CD4-positive, alpha-beta T cell treated with Interleukin-17A for 4 hours (primary cell): Measurements from ENCODE around the gene THADA.
"Not testable (repeated sequence)": the region's sequence is repeated elsewhere in the genome, so short reads cannot be mapped to it uniquely, and the experiment has no call there.

ENCODE experiments used
- DNase-seq: peaks from one replicate; pipeline ENCODE4 v3.0.0-alpha.2; 2020; ENCODE audit warnings: mixed read lengths

THADA gene

DNA sequence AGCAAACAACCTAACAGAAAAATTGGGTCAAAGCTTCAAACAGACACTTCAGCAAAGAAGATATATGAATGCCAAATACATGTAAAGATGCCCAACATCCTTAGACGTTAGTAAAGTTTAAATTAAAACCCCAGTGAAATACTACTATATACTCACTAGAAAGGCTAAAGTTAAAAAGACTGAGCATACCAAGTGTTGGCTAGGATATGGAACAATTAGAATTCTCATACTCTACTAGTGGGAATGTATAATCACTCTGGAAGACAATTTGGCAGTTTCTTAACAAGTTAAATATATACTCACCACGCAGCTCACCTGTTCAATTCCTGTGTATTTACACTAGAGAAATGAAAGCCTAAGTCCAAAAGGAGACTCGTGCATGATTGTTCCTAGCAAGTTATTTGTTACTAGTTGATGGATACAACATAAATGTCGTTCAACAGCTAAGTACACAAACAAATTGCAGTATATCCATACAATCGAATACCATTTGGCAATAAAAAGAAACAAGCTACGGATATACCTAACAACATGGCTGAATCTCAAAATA, 185.7 kb downstream of the THADA start:
- no peak for DNase-seq

DNA sequence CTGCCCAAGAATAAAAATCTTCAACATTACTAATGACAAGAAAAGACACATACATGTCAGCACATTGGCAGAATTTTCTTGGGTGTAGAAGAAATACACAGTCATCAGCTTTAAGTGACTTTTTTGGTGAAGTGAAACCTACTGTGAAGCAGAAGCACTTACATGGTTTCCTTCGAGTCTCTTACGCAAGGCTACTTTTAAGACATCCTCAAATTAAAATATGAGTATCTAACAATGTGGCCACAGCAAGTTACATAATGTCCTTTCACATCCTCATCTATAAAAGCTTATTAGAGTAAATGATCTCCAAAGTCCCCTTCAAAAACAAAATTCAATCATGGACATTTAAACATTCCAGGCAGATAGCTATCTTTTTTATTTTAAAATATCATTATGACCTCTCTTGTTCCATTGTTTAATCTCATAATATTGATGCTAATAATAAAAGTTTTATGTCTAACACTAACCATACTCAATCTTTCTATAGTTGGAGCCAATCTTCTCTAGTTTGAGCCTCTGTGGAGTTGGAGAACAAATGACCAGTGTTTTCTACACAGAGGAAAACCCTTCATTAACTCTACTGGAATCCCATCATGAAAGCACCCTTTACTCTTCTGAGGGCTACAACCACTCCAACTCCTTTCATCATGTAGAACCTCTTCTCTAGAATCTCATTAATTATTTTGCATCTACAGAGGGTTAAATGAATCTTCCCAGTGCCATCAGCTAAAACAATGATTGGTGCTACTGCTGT, 187.3 kb downstream of the THADA start:
- no peak for DNase-seq

DNA sequence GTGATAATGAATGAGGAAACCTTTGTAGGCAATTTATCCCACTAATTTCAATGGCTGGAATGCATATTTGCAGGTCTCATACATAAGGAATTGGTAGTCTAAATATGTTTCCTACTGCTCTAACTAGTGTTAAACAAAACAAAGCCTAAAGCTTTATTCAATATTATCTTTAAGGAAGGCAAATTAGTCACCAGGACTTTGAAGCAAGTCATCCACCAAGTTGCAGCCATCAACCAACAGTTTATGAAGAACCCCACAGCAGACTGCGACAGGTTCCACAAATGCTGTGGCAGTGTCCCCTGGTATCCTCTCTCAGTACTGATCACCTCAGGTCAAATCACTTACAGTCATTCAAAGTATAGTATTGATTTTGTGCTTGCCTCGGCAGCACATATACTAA, 187.9 kb downstream of the THADA start:
- DNase-seq = no peak

DNA sequence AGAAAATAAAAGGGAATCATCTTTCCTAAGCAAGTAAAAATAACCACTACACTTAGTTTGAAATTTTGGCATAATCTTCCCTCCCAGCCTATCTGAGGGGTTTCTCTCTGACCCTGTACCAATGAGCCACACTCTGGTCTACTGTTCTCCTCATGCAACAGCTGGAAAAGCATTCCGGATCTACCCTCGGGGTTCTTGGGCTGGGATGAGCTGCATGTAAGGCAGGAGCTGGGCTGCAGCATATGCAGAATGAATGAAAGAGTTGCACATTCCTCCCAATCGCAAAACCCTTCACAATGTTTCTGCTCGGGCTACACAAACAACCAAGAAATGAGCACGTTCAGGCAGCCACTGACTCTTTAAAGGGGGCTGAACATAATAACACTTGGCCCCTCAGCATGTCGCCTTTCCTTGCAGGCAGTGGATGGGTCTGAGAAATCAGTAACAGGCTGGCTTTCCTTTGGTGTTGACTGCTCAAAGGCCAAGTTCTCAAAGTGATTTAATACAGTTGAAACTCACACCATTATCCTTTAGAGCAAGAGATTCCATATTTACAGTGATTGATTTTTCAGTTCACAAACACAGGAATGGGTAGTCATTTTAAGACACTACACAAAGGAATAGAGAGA, 189.1 kb downstream of the THADA start:
- no peak for DNase-seq

DNA sequence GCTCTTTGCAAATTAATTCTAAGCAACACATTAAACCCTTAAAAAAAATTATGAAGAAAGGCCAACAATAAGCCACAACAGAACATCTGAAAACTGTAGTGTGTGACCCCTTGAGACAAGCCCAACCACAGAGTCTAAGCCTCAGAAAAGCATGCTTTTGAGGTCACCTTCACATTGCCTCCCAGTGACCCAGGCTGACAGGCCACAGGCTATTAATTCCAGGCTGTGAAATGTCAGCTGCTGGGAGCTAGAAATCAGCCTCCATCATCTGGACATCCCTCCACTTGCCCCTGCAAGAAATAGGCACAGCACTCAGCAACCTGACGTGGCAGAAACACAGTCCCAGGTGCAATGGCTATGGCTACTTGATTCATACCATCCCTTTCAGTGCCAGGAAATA, 190.0 kb downstream of the THADA start:
- no peak for DNase-seq

DNA sequence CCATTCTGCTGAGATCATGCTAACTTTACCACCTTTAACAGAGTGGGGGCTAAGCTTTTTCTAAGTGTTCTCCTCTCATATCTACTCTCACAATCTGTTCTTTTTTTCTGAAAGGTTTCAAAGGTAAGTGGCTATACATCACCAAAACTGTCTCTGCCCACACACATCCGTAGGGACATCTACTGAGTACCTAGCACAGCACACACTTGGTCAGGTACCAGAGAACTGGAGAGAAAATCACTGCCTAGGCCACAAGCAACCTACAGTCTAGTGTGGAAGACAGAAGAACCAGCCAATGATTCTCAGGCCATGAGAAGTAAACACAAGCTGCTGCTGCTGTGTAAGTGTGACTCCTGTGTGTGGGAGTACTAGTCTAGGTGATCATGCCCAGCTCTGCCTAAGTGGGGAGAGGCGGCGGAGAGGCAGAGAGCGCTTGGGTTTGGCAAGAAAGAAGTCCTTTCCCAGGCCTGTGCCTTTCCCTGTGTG, 193.3 kb downstream of the THADA start:
- DNase-seq = no peak

DNA sequence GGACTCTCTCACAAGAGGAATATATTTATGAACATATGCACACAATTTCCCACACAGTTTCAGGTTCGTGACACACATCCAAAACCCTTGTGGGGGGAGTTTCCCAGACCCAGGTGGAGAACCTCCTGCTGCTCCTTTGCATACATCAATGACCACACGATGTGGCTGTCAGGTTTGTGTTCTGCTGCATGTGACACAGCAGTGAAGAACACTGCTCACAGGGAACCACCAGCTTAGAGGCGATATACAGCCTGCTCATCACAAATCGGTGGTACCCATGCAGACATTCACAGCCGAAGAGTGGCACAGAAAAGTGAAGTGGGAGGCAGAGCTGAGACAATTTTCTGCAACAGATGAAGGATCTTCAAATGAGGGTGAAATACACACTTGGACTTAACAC, 193.8 kb downstream of the THADA start:
- DNase-seq = no peak

DNA sequence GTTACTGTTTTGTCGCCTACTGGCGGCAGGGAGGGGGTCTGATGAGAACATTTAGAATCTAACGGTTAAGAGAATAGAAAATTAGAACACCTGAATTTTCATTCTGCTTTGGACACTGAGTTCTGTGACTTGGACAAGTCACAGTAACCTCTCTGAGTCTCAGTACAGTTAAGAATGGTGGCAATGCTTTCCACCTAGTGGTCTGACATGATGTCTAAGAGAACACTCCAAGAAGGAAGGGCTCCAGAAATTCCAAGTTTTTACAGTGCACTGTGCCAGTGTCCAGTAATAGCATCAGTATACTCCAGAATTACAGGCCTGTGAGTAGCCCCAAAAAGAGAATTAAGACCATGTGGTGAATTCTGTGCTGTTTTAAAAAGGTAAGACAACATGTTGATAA, 195.3 kb downstream of the THADA start:
- DNase-seq = no peak

DNA sequence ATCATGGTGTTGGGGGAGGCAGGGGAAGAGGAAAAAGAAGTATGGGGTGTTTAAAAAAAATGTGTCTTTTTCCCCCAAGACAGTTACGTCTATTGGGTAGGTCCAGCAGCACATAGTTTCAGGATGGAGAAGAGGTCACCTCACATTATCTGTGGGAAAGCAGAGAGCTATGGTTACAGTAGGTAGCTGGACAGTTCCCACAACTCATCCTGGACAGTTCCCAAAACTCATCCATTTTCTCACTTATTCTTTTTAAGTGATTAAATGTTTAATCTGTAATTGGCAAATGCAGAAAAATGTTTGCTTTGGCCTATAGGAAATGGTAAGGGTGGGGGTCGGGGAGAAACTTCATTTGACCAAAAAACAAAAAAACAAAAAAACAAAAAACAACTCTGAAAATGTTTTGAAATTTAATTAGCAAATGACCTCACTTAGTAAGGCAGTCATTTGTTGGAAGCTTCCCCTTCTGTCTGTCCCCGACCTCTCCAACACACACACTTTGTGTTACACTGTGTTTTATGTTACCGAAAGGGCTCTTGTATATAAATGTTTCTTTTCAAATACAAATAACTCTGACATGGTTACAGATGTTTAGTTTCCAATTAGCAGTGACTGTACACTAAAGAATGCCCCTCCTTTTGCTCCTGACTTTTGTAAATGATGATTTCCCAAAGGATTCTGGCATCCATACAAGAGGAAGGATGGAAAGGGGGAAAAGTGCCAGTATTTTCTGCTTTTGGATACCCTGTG, 196.1 kb downstream of the THADA start:
- DNase-seq = no peak

DNA sequence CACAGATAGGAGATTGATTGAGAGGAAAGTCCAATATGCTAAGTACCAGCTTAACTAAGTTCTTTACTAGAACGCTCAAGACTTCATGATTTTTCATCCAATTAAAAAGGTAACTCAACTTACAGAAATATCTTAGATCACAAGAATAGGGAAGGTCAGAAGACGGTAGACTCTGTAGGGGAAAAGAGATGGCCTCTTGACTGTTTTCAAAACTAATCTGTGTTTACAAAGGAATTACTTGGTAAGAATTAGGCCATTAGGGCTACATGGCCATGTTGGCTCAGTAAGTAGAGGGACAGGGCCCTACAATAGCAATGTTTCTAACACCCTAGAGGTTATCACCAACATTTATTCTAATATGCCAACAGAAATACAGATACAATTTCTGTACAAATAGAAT, 196.7 kb downstream of the THADA start:
- DNase-seq = no peak

DNA sequence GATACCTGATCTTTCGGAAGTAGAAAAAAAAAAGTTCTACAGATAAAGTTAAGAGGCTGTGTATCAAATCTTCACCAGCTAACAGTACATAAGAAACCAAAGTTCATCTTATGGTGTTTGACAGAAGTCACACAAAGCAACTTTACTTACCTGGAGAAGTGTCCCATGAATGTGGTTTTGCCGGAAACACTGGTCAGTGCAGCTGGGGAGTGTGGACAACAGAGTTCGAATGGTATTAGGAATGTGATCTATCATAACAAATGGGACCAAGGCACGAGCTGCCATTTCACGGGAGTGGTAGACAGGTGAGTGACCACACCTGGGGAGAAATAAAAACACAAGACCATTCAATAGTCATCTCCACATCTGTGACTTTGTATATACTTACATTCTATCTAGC, 198.0 kb downstream of the THADA start:
- DNase-seq = no peak

DNA sequence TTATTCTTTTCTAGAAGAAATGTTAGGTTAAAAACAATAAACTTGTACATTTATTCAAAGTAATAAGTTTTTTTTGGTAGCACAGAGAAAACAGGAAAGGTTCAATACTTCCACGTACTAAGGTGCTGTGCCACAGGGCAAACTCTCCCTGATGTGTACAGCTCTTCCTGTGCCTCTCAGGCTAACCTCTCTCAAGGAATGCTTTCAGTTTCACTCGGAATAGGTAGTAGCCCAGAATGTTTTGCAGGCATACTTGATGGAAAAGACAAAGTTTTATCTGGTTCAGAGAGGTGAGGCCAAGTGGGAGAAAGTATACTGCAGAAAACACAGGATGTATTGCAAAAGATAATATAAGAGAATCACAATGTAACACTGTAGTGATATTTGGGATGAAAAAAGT, 198.4 kb downstream of the THADA start:
- DNase-seq = no peak

DNA sequence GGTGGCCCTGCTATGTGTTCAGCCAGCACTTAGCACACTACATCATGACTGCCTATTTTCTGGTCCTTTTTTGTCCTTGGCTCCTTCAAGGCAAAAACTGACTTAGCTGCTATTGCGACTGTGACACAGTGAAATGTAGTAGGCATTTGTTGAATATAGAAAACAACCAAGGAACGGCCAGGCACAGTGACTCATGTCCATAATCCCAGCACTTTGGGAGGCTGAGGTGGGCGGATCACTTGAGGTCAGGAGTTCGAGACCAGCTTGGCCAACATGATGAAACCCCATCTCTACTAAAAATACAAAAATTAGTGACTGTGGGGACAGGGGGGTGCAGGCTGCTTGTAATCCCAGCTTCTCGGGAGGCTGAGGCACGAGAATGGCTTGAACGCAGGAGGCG, 199.5 kb downstream of the THADA start:
- DNase-seq = not testable (repeated sequence)

DNA sequence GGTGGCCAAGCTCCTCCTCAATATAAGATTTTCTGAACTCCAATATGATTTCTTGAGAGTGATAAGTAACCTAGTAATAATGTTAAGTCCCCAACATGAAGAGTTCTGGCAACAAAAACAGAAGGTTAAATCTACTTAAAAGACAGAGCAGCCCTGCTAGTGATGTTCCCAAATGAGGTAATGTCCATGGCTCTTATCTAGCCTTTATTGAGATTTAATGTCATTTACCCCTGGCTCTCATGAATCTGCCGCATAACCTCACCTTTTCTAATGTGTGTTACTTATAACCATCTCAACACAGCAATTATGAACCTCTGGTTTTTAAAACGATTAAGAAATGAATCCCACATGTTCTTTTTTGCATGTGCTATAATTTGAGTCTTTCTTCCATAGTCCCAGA, 201.9 kb downstream of the THADA start:
- no peak for DNase-seq

DNA sequence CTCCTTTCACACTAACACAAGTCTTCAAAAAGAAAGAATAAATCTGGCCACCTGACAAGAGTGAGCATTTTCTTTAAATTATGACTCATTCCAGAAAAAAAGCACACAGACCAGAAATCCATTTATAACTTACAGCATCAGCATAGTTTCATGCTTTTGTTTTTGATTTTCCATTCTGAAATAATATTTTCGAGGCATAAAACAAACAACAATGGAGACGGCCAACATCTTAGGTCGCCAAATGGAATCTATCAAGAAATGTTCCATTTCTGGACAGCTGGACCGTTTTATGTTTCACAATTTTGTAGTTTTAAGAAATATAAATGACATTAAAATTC, 204.0 kb downstream of the THADA start:
- no peak for DNase-seq

DNA sequence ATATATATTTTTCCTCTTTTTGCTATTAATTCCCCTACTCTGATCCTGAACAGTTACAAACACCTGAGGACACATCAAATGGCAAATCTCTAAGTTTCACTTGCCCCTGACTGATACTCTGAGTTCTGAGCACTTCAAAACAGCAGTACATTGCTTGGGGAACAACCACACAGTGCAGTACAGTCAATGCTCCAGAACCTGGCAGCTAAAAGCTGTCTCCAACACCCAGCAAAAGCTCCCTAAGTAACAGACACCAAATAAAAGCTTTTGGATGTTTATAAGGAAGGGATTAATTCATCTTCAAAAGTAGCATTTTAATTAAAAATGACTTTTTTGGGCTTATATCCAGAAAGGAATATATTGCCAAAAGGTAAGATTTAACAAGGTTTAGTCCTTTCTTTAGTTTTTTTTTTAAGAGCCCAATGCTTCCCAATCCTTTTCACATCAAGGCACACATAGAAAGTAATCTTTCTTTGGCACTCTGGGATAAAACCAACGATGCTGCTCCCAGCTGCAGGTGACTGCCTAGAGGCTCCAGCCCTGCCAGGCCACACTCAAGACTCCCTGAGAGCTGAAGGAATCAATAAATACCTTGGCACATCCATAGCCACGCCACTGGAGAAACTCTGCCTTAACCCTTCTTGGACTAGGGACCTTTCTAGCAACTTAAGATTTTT, 204.5 kb downstream of the THADA start:
- no peak for DNase-seq

DNA sequence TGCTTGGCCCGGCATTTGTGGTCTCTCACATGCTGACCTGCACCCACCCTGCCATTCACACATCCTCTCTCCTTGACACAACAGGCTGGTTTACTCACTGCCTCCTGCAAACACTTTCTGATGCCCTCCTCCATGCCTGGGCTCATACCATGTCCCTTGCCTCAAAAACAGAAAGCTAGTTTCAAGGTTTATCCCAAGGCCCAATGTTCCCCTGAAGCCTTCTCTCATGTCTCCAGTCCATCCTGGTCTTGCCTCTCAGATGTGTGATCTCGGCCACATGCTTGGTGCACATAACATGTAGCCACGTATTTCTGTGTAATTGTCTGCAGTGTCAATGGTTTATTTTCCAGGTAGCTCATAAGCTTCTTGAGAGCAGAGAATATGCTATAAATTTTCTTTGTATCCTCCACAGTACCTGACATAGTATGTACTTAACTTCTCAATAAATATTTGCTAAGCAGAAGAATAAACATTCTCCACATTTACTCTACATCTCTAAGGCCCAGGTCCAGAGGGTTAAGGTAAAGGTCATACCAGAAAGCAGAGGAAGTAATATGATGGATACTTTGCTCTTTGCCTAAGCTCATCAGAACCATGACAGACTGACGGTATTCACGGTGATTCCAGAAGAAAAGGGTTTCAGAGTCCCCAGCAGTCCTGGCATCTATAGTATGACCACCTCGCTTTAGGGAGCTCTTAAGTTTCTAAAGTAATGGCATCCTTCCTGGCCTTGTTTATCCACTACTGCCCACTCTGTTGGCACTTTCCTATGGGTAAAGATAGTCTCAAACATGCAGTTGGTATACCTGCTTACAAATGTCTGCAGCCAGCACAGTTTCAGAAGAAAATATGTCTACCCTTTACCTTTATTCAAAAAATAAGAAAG, 206.0 kb downstream of the THADA start:
- DNase-seq = no peak

DNA sequence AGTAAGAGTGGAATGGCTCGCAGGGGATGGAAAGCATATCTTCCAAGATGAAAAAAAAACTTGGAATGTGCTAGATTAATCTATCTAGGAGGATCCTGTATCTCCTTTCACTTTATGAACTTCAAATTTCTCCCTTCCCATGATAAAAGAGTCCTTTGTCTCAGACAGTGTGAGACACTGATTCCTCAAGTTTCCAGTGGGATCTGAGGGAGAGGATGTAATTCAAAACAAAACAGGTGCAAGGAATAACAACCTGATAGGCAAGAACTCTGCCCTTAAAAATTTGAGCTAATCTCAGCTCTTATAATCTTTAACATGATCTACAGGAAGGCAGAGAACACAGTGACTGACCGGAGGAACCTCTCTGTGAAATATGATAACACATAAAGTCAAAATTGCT, 207.5 kb downstream of the THADA start:
- DNase-seq = no peak

DNA sequence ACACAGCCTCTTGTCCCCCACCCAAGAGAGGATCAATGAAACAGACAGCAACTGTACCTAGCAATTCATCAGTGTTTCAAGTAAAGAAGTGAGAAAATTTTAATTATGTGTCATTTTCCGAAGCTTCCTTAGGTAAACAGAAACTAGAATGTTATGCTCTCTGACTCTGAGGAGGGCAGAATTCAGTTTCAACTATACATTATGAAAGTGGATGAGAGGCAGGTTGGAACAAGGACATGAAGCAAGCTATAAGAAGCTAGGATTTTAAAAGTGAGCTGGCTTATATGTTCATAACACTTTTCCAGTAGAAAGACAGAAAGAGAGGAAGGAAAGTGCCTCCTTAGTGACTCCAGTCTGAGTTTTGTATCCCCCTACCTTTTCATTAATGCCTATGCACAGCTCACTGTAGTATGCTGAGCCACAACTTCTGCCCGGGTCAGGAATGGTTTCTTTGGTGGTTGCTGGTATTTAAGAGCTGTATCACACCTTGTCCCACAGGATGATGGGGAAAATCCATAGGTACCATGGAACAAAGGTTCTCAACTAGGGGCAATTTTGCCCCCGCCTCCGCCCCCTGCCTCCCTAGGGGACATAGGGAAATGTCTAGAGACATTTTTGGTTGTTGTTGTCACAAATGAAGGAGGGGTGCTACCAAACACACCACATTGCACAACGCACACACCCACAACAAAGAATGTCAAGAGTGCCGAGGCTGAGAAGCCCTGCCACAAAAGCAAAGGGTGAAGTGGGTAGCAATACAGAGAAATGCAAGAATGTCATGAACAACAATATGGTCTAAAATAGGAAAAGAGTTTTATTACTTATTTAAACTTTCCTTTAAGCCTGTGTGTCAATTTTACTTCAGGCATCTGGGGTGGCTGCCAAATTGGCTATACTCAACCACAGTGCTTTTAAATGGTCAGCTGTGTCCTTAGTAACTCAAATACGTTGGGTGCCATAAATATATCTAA, 208.5 kb downstream of the THADA start:
- no peak for DNase-seq

DNA sequence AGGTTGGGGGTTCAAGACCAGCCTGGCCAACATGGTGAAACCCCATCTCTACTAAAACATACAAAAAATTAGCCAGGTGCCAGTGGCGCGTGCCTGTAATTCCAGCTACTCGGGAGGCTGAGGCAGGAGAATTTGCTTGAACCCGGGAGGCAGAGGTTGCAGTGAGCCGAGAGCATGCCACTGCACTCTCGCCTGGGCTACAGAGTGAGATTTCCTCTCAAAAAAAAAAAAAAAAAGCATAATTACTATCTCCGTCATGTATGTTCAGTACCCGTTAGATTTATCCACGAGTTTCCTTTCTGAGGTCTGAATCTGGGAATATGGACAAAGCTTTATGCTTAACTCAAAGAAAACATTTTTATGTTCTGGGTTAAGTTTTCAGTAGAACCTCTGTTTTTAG, 209.2 kb downstream of the THADA start:
- DNase-seq = not testable (repeated sequence)

DNA sequence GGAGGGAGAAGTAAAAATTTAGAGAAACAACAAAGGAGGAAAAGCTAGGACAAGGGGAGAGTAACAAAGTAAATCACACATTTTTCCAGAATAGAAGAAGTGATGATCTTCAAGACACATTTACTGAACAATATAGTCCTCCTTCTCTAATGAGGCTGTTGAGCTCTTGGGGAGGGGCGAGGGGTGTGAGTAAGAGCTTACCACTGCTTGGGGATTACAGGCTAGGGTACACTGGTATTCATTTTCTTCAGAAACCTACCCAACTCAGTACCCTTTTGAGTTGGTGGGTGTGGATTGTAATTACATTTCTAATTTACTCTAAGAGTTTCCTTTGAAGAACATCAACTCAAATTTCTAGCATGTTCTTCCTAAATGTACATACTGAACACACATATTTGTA, 211.7 kb downstream of the THADA start:
- DNase-seq = no peak
